DOHH2 (cell line): ENCODE data around the gene IRS2.

Experiments
- H3F3A ChIP-seq: fragments of 200-600 bp; sonication (generic), shearing (Covaris generic); 2 replicates; pipeline ENCODE4 v1.6.0; 2016; ENCODE audit warnings: antibody characterized with exemption, mild to moderate bottlenecking; ENCODE audit not compliant: control insufficient read depth, insufficient read depth
- H3K27ac ChIP-seq: fragments of 200-600 bp; sonication (generic); 2 replicates; pipeline ENCODE4 v1.5.1; 2014; ENCODE audit warnings: low read depth, mild to moderate bottlenecking, low read length, moderate library complexity
- H3K27me3 ChIP-seq: fragments of 200-600 bp; sonication (generic); 2 replicates; pipeline ENCODE4 v1.6.1; 2014; ENCODE audit warnings: mild to moderate bottlenecking, low read length, mixed read lengths; ENCODE audit not compliant: control insufficient read depth
- H3K36me3 ChIP-seq: fragments of 200-600 bp; sonication (generic); 2 replicates; pipeline ENCODE4 v1.6.1; 2014; ENCODE audit warnings: mild to moderate bottlenecking, low read length, moderate library complexity, mixed read lengths; ENCODE audit not compliant: control insufficient read depth
- H3K4me1 ChIP-seq: fragments of 200-600 bp; sonication (generic); 2 replicates; pipeline ENCODE4 v1.6.1; 2014; ENCODE audit warnings: mild to moderate bottlenecking, low read length, mixed read lengths; ENCODE audit not compliant: control insufficient read depth
- H3K4me2 ChIP-seq: fragments of 200-600 bp; sonication (generic); 2 replicates; pipeline ENCODE4 v1.6.0; 2014; ENCODE audit warnings: mild to moderate bottlenecking, low read length, moderate library complexity
- H3K4me3 ChIP-seq: fragments of 200-600 bp; sonication (generic); 2 replicates; pipeline ENCODE4 v1.5.1; 2014; ENCODE audit warnings: mild to moderate bottlenecking, low read length, mixed read lengths
- H3K79me2 ChIP-seq: fragments of 200-600 bp; sonication (generic); 2 replicates; pipeline ENCODE4 v1.6.1; 2014; ENCODE audit warnings: mild to moderate bottlenecking, low read length, mixed read lengths; ENCODE audit not compliant: control insufficient read depth
- H3K9me2 ChIP-seq: fragments of 200-600 bp; sonication (generic); replicated peaks from 2 replicates; pipeline ENCODE4 v1.6.1; 2014; ENCODE audit warnings: mild to moderate bottlenecking, low read length, mixed read lengths; ENCODE audit not compliant: control insufficient read depth
- H3K9me3 ChIP-seq: fragments of 200-600 bp; sonication (generic); 2 replicates; pipeline ENCODE4 v1.6.1; 2014; ENCODE audit warnings: antibody characterized with exemption, low read length, mixed read lengths; ENCODE audit not compliant: control insufficient read depth, insufficient read depth
- H4K20me1 ChIP-seq: fragments of 200-600 bp; sonication (generic); 2 replicates; pipeline ENCODE4 v1.6.0; 2014; ENCODE audit warnings: low read depth, mild to moderate bottlenecking, antibody characterized with exemption, low read length, moderate library complexity; ENCODE audit not compliant: control insufficient read depth, insufficient read depth
- EZH2phosphoT487 ChIP-seq: fragments of 200-600 bp; sonication (generic); IDR thresholded peaks from 2 replicates; pipeline ENCODE4 v1.6.1; 2017; ENCODE audit warnings: borderline replicate concordance, mild to moderate bottlenecking, antibody characterized with exemption, low read length, moderate library complexity, mixed read lengths
- TF ChIP-seq, protein P1 (sequence below): fragments of 200-600 bp; sonication (generic); IDR thresholded peaks from one replicate; pipeline ENCODE4 v1.5.1; 2014; ENCODE audit warnings: antibody characterized with exemption, mild to moderate bottlenecking, low read depth, low read length; ENCODE audit not compliant: poor library complexity, severe bottlenecking

The IRS2 gene

GRCh38 chr13:109768176-109768575 is 18.2 kb downstream of the IRS2 start:
- H3K4me3 ChIP-seq, result no peak overlapping the region
- no peaks in the 10 kb centered on the region for H3K9me3 ChIP-seq
- no peaks in the 10 kb centered on the region for H3K36me3 ChIP-seq
- H3K27me3 ChIP-seq, result no peaks in the 10 kb centered on the region
- no peaks in the 10 kb centered on the region for H3K79me2 ChIP-seq
- no peaks in the 10 kb centered on the region for H3K9me2 ChIP-seq
- no peaks in the 10 kb centered on the region for H4K20me1 ChIP-seq
- no peaks in the 10 kb centered on the region for H3K4me1 ChIP-seq
- no peak for TF ChIP-seq EZH2phosphoT487
- TF ChIP-seq, protein P1, sequence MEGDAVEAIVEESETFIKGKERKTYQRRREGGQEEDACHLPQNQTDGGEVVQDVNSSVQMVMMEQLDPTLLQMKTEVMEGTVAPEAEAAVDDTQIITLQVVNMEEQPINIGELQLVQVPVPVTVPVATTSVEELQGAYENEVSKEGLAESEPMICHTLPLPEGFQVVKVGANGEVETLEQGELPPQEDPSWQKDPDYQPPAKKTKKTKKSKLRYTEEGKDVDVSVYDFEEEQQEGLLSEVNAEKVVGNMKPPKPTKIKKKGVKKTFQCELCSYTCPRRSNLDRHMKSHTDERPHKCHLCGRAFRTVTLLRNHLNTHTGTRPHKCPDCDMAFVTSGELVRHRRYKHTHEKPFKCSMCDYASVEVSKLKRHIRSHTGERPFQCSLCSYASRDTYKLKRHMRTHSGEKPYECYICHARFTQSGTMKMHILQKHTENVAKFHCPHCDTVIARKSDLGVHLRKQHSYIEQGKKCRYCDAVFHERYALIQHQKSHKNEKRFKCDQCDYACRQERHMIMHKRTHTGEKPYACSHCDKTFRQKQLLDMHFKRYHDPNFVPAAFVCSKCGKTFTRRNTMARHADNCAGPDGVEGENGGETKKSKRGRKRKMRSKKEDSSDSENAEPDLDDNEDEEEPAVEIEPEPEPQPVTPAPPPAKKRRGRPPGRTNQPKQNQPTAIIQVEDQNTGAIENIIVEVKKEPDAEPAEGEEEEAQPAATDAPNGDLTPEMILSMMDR, result no peak
- H3K4me2 ChIP-seq, result no peak overlapping the region
- no peak overlapping the region for H3K27ac ChIP-seq
- H3F3A ChIP-seq, result no peaks in the 10 kb centered on the region

DNA sequence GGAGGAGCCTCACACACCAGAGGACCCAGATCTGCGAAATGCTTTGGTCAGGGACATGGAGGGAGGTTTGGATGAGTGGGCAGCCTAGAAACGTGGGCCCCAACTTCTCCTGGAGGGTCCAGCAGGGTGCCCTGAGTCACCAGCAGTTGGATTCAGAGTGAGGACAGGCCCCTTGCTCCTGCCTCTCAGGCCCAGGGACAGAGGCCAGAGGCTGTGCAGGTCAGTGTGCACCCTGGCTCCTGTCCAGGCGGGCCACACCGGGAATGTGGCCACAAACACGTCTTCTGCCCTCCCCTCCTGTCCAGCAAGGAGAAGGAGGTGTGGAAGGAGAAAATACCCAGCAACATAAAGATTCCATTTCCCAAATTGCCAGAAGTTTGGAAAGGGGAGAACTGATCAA is 19.4 kb downstream of the IRS2 start:
- no peaks in the 10 kb centered on the region for H3K36me3 ChIP-seq
- H3K4me1 ChIP-seq, result no peaks in the 10 kb centered on the region
- H3K27me3 ChIP-seq, result no peaks in the 10 kb centered on the region
- H3F3A ChIP-seq, result no peaks in the 10 kb centered on the region
- H3K79me2 ChIP-seq, result no peaks in the 10 kb centered on the region
- no peaks in the 10 kb centered on the region for H3K9me3 ChIP-seq
- H3K27ac ChIP-seq, result no peak overlapping the region
- no peaks in the 10 kb centered on the region for H3K9me2 ChIP-seq
- no peaks in the 10 kb centered on the region for H4K20me1 ChIP-seq
- TF ChIP-seq, protein P1, result no peak
- no peak for TF ChIP-seq EZH2phosphoT487
- no peak overlapping the region for H3K4me3 ChIP-seq
- H3K4me2 ChIP-seq, result no peak overlapping the region

DNA sequence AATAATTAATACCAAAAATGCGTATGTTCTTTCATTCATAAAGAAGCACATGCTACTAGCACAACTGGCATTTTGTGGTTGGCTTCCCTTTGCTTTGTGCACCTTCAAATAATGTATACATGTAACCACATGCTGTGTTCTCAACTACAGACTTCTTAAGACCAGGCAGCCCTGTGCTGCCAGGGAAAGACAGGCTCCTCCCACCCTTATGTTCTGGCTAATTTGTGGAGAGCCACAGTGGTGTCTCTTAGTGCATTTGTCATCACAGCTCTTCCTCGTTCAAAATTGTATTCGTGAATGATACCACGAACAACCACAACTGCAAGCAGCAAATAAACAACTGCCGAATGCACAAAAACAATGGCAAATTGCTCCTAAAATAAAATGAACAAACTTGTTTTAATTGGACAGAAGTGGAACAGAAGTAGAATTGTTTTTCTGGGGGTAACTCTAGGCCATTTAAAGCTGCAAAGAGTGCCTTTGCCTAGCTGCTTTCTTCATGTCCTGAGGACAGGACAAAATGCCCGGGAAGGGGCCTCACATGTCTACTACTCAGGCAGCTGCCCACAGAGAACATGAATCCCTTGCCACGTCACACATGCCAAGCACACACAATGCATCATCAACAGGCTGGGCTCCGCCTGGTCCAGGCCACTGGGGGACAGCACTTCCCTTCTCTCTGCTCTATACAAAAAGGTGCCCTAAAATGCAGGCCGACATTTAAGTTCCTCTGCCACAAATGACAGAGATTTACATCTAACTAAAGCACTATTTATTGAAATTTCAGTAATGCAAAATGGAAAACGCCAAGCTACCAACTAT is 21.7 kb downstream of the IRS2 start:
- Histone ChIP-seq H3K27ac (no peak overlapping the region), H3K9me3 (no peaks in the 10 kb centered on the region), H3K4me1 (no peaks in the 10 kb centered on the region), H3K9me2 (no peaks in the 10 kb centered on the region), H3K79me2 (no peaks in the 10 kb centered on the region), H4K20me1 (no peaks in the 10 kb centered on the region), H3K27me3 (no peaks in the 10 kb centered on the region), H3F3A (no peaks in the 10 kb centered on the region), H3K36me3 (no peaks in the 10 kb centered on the region), H3K4me2 (no peak overlapping the region), H3K4me3 (no peak overlapping the region)
- TF ChIP-seq EZH2phosphoT487, result no peak
- TF ChIP-seq, protein P1, result no peak
